ENCODE measurements around the gene C1QTNF12.

DNA sequence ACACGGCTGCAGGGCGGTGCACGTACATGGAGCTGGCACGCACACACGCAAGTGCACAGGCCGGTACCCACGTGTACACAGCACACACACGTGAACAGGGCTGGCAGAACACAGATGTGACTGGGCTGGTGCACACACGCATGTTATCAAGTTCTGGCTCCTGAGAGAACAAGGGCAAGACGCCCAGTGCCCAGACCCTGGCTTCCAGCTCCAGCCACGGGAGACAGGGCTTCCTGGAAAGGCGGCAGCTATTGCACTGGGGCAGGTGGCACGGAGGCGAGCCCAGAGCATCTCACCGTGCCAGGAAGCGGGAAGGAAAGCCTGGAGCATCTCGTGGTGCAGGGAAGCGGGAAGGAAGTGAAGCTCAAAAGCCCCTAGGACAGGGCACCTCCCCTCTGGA is 20.6 kb downstream of the C1QTNF12 start:
- TF ChIP-seq, protein P1, sequence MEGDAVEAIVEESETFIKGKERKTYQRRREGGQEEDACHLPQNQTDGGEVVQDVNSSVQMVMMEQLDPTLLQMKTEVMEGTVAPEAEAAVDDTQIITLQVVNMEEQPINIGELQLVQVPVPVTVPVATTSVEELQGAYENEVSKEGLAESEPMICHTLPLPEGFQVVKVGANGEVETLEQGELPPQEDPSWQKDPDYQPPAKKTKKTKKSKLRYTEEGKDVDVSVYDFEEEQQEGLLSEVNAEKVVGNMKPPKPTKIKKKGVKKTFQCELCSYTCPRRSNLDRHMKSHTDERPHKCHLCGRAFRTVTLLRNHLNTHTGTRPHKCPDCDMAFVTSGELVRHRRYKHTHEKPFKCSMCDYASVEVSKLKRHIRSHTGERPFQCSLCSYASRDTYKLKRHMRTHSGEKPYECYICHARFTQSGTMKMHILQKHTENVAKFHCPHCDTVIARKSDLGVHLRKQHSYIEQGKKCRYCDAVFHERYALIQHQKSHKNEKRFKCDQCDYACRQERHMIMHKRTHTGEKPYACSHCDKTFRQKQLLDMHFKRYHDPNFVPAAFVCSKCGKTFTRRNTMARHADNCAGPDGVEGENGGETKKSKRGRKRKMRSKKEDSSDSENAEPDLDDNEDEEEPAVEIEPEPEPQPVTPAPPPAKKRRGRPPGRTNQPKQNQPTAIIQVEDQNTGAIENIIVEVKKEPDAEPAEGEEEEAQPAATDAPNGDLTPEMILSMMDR (IDR thresholded peaks at IDR 0.05; ENCODE audit: extremely low read depth in 1 of 2, insufficient read depth in 1 of 2, low read depth in 1 of 2, low read length in 2 of 2) = no peak
- TF ChIP-seq, protein P2, sequence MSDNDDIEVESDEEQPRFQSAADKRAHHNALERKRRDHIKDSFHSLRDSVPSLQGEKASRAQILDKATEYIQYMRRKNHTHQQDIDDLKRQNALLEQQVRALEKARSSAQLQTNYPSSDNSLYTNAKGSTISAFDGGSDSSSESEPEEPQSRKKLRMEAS (IDR thresholded peaks at IDR 0.05; ENCODE audit: insufficient read depth, insufficient read length) = no peak
